Measurements from ENCODE around the gene TLL2. TPM values are rescaled to one million over a fixed set of nuclear protein-coding genes. Genes with fewer than 3 reads are reported as not detected.

The TLL2 gene
- total and polyA plus RNA-seq, 4 experiments from 2014 or later = 0.03 to 0.17 TPM; not detected in 2

- no peaks in the 10 kb centered on the region for H3K36me3 ChIP-seq (ENCODE audit: insufficient read depth, low read length)
- ChIA-PET POLR2A (ENCODE audit: partially characterized antibody) (no interaction called here), CTCF (ENCODE audit: partially characterized antibody) (interaction anchor here (3.8 kb wide), 1 partner anchor 10 kb away, joined by 17 read pairs; no protein-coding TSS in a partner anchor)
- H3K9me3 ChIP-seq (ENCODE audit: control insufficient read depth in 1 of 2, low read length in 2 of 2) = no peaks in the 10 kb centered on the region
- H3K4me1 ChIP-seq (ENCODE audit: insufficient read depth, low read length) = no peaks in the 10 kb centered on the region
- H3K27ac ChIP-seq (ENCODE audit: low read depth, low read length) = no peak overlapping the region
- H3K9me3 Mint-ChIP-seq = no peaks in the 10 kb centered on the region
- no peak overlapping the region for H3K27ac Mint-ChIP-seq
- H3K4me3 Mint-ChIP-seq = no peak overlapping the region
- no peak overlapping the region for H3K4me3 ChIP-seq (ENCODE audit: low read length in 2 of 2)
- intact Hi-C loops (cut with micrococcal nuclease) = no loop called here
- no peaks in the 10 kb centered on the region for H3K27me3 ChIP-seq (ENCODE audit: insufficient read depth, low read length)
- DNase-seq = no peak
- H3K36me3 Mint-ChIP-seq = no peaks in the 10 kb centered on the region
- no peaks in the 10 kb centered on the region for H3K4me1 Mint-ChIP-seq
- peaks cover 16 to 23% of the 10 kb centered on the region in 2 donors for H3K27me3 Mint-ChIP-seq
Measured at GRCh38 chr10:96324447-96324846, 189.3 kb downstream of the TLL2 start.

- Histone ChIP-seq H3K27me3 (ENCODE audit: insufficient read depth, low read length) (no peaks in the 10 kb centered on the region), H3K27ac (ENCODE audit: low read depth, low read length) (no peak overlapping the region), H3K36me3 (ENCODE audit: insufficient read depth, low read length) (no peaks in the 10 kb centered on the region), H3K4me1 (ENCODE audit: insufficient read depth, low read length) (no peaks in the 10 kb centered on the region), H3K9me3 (ENCODE audit: control insufficient read depth in 1 of 2, low read length in 2 of 2) (no peaks in the 10 kb centered on the region), H3K4me3 (ENCODE audit: low read length in 2 of 2) (no peak overlapping the region)
- DNase-seq = no peak
- no peak overlapping the region for H3K27ac Mint-ChIP-seq
- H3K4me3 Mint-ChIP-seq = no peak overlapping the region
- no peaks in the 10 kb centered on the region for H3K9me3 Mint-ChIP-seq
- intact Hi-C loops (cut with micrococcal nuclease) = no loop called here
- H3K36me3 Mint-ChIP-seq = no peaks in the 10 kb centered on the region
- CTCF ChIA-PET (ENCODE audit: partially characterized antibody) = interaction anchor here (1.5 to 3.8 kb wide), 2 partner anchors 12 to 23 kb away, joined by 3 to 17 read pairs; no protein-coding TSS in a partner anchor
- H3K4me1 Mint-ChIP-seq = no peaks in the 10 kb centered on the region
- POLR2A ChIA-PET (ENCODE audit: partially characterized antibody) = interaction anchor here (0.5 kb wide), 1 partner anchor 868 kb away, joined by 3 read pairs; no protein-coding TSS in a partner anchor
- peaks cover 10 to 15% of the 10 kb centered on the region in 2 donors for H3K27me3 Mint-ChIP-seq
Measured at GRCh38 chr10:96322275-96322674, 191.5 kb downstream of the TLL2 start.

- POLR2A ChIA-PET (ENCODE audit: partially characterized antibody) = interaction anchor here (0.5 kb wide), 1 partner anchor 868 kb away, joined by 3 read pairs; no protein-coding TSS in a partner anchor
- CTCF ChIA-PET (ENCODE audit: partially characterized antibody) = interaction anchor here (1.5 to 3.8 kb wide), 2 partner anchors 13 to 23 kb away, joined by 3 to 17 read pairs; no protein-coding TSS in a partner anchor
- Histone ChIP-seq H3K36me3 (ENCODE audit: insufficient read depth, low read length) (no peaks in the 10 kb centered on the region), H3K27me3 (ENCODE audit: insufficient read depth, low read length) (no peaks in the 10 kb centered on the region), H3K27ac (ENCODE audit: low read depth, low read length) (no peak overlapping the region), H3K4me3 (ENCODE audit: low read length in 2 of 2) (no peak overlapping the region), H3K4me1 (ENCODE audit: insufficient read depth, low read length) (no peaks in the 10 kb centered on the region), H3K9me3 (ENCODE audit: control insufficient read depth in 1 of 2, low read length in 2 of 2) (no peaks in the 10 kb centered on the region)
- Mint-ChIP-seq H3K27me3 (peaks cover 13 to 14% of the 10 kb centered on the region in 2 donors), H3K27ac (no peak overlapping the region), H3K36me3 (no peaks in the 10 kb centered on the region), H3K9me3 (no peaks in the 10 kb centered on the region), H3K4me1 (no peaks in the 10 kb centered on the region), H3K4me3 (no peak overlapping the region)
- intact Hi-C loops (cut with micrococcal nuclease) = no loop called here
- DNase-seq = no peak
Measured at GRCh38 chr10:96321822-96322221, 191.9 kb downstream of the TLL2 start.

GRCh38 chr10:96319754-96320474 is 193.8 kb downstream of the TLL2 start:
- Histone ChIP-seq H3K36me3 (ENCODE audit: insufficient read depth, low read length) (no peaks in the 10 kb centered on the region), H3K27ac (ENCODE audit: low read depth, low read length) (no peak overlapping the region), H3K4me3 (ENCODE audit: low read length in 2 of 2) (no peak overlapping the region), H3K4me1 (ENCODE audit: insufficient read depth, low read length) (no peaks in the 10 kb centered on the region), H3K9me3 (ENCODE audit: control insufficient read depth in 1 of 2, low read length in 2 of 2) (no peaks in the 10 kb centered on the region), H3K27me3 (ENCODE audit: insufficient read depth, low read length) (no peaks in the 10 kb centered on the region)
- H3K27ac Mint-ChIP-seq = no peak overlapping the region
- intact Hi-C loops (cut with micrococcal nuclease) = no loop called here
- H3K36me3 Mint-ChIP-seq = no peaks in the 10 kb centered on the region
- peaks cover 17 to 25% of the 10 kb centered on the region in 2 donors for H3K27me3 Mint-ChIP-seq
- POLR2A ChIA-PET (ENCODE audit: partially characterized antibody) = no interaction called here
- CTCF ChIA-PET (ENCODE audit: partially characterized antibody) = interaction anchor here (1.0 to 3.7 kb wide), 3 partner anchors 18 to 303 kb away, joined by 3 to 17 read pairs (median 3); no protein-coding TSS in a partner anchor
- no peak overlapping the region for H3K4me3 Mint-ChIP-seq
- peaks cover 0 to 1% (median 0%) of the 10 kb centered on the region in 4 donors for H3K4me1 Mint-ChIP-seq
- no peak for DNase-seq
- H3K9me3 Mint-ChIP-seq = peaks cover 0 to 1% (median 0%) of the 10 kb centered on the region in 8 donors

GRCh38 chr10:96317067-96317833 is 196.5 kb downstream of the TLL2 start:
- Histone ChIP-seq H3K9me3 (ENCODE audit: control insufficient read depth in 1 of 2, low read length in 2 of 2) (no peaks in the 10 kb centered on the region), H3K4me1 (ENCODE audit: insufficient read depth, low read length) (no peaks in the 10 kb centered on the region), H3K36me3 (ENCODE audit: insufficient read depth, low read length) (no peaks in the 10 kb centered on the region), H3K4me3 (ENCODE audit: low read length in 2 of 2) (no peak overlapping the region), H3K27ac (ENCODE audit: low read depth, low read length) (no peak overlapping the region), H3K27me3 (ENCODE audit: insufficient read depth, low read length) (no peaks in the 10 kb centered on the region)
- intact Hi-C loops (cut with micrococcal nuclease) = no loop called here
- peaks cover 0 to 1% (median 0%) of the 10 kb centered on the region in 4 donors for H3K4me1 Mint-ChIP-seq
- DNase-seq = no peak
- peaks cover 0 to 1% (median 0%) of the 10 kb centered on the region in 8 donors for H3K9me3 Mint-ChIP-seq
- no peak overlapping the region for H3K4me3 Mint-ChIP-seq
- ChIA-PET CTCF (ENCODE audit: partially characterized antibody) (interaction anchor here (1.0 to 3.7 kb wide), 4 partner anchors 17 to 300 kb away, joined by 3 to 17 read pairs (median 4); no protein-coding TSS in a partner anchor), POLR2A (ENCODE audit: partially characterized antibody) (no interaction called here)
- peaks cover 23 to 25% of the 10 kb centered on the region in 2 donors for H3K27me3 Mint-ChIP-seq
- H3K27ac Mint-ChIP-seq = no peak overlapping the region
- no peaks in the 10 kb centered on the region for H3K36me3 Mint-ChIP-seq

Other genes with a start within 250 kb of the TLL2 start
- gene BLNK, start 242.4 kb downstream of the TLL2 start, total RNA-seq = under 1 TPM in 1 of 2 experiments, not detected in 1; 0.19 TPM
- gene BLNK, start 242.4 kb downstream of the TLL2 start, polyA plus RNA-seq = 1 to 10 TPM in 1 of 2 donors, not detected in 1; 1.0 TPM
- not detected for gene DNTT, start 209.5 kb downstream of the TLL2 start, total RNA-seq
- gene DNTT, start 209.5 kb downstream of the TLL2 start, polyA plus RNA-seq = not detected
- gene OPALIN, start 154.9 kb downstream of the TLL2 start, total RNA-seq = not detected
- gene OPALIN, start 154.9 kb downstream of the TLL2 start, polyA plus RNA-seq = not detected
- 100 to 1,000 TPM; 109 to 110 TPM for gene TM9SF3, start 73.1 kb upstream of the TLL2 start, total RNA-seq
- gene TM9SF3, start 73.1 kb upstream of the TLL2 start, polyA plus RNA-seq = 100 to 1,000 TPM in 1 of 2 donors, 10 to 100 TPM in 1; 74.7 to 125 TPM
- gene PIK3AP1, start 206.6 kb upstream of the TLL2 start, total RNA-seq = 1 to 10 TPM; 1.7 to 2.6 TPM
- 1 to 10 TPM; 1.1 to 1.3 TPM for gene PIK3AP1, start 206.6 kb upstream of the TLL2 start, polyA plus RNA-seq